HS-5 (cell line): ENCODE data around the gene CREBRF.
"Not testable (repeated sequence)": the region's sequence is repeated elsewhere in the genome, so short reads cannot be mapped to it uniquely, and the experiment has no call there.

Experiments used
- DNase-seq: peaks from one replicate; pipeline ENCODE4 v3.0.0-alpha.2; 2012; ENCODE audit warnings: low read depth

The CREBRF gene

GRCh38 chr5:173055983-173056782 lies at the start of gene CREBRF:
CREBRF (plus strand) TSS chr5:173056352; CDS start chr5:173080776, 24,424 bp downstream.
- peak; percentile 77 for DNase-seq

DNA sequence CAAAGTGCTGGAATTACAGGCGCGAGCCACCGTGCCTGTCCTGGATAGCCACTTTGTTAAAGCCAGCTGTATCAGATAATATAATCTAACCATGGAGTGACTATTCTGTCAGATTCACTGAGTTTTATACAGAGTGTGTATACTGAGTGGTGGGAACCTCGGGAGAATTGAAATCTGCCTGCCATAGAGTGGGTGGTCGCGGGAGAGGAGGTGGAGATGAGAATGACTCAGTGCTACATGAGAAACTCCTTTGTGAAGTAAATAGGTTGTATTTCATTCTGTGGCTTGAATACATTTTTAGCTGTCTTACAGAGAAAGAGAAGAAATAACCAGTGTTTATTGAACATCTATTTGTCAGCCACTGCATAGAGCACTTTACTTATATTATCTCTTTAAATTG lies 46.1 kb upstream of the CREBRF start:
- DNase-seq, result no peak

GRCh38 chr5:173010547-173011464 lies 45.3 kb upstream of the CREBRF start:
- no peak for DNase-seq

DNA sequence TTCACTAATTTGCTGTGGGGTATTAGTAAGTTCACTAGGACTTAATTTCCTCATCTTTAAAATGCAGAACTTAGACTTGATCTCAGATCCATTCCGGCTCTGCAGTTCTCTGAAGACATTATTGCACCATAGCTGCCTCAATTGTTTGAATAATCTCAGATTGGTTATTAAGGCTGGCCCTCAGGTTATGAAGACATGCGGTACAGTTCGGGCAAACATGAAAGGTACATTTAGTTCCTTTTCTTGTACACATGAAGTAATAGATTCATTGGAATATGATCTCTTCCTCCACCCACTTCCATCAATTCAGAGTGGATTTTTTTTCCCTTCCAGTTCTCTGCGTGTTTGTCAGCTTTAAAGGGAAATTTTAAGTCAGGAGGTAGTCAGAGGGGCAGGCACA lies 44.6 kb upstream of the CREBRF start:
- DNase-seq, result no peak

DNA sequence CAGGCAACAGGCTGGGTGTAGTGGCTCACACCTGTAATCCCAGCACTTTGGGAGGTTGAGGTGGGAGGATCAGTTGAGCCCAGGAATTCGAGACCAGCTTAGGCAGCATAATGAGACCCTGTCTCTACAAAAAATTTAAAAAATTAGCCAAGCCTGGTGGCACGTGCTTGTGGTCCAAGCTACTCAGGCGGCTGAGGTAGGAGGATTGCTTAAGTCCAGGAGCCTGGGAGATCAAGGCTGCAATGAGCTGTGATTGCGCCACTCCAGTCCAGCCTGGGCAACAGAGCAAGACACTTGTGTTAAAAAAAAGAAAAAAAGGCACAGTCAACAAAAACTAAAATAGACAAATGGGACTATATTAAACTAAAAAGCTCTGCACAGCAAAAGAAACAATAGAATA lies 43.3 kb upstream of the CREBRF start:
- DNase-seq, result no peak

- no peak for DNase-seq
These were observed 41.5 kb upstream of the CREBRF start for GRCh38 chr5:173014671-173015070.

DNA sequence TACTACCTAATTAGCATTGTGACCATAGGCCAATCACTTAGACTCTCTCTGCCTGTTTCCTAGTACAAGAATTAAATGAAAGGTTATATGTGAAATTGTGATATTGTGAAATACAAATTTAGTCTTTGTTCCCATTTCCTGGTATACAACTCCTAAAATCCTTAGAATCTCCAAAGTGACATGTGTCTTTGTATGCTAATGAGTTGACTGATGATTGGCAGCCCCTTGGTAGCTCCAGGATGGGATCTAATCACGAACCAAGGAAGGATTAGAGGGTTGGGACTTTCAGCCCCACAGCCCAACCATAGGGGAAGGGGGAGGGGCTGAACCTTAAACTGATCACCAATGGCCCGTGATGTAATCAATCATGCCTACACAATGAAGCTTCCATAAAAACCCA lies 41.0 kb upstream of the CREBRF start:
- DNase-seq, result no peak

DNA sequence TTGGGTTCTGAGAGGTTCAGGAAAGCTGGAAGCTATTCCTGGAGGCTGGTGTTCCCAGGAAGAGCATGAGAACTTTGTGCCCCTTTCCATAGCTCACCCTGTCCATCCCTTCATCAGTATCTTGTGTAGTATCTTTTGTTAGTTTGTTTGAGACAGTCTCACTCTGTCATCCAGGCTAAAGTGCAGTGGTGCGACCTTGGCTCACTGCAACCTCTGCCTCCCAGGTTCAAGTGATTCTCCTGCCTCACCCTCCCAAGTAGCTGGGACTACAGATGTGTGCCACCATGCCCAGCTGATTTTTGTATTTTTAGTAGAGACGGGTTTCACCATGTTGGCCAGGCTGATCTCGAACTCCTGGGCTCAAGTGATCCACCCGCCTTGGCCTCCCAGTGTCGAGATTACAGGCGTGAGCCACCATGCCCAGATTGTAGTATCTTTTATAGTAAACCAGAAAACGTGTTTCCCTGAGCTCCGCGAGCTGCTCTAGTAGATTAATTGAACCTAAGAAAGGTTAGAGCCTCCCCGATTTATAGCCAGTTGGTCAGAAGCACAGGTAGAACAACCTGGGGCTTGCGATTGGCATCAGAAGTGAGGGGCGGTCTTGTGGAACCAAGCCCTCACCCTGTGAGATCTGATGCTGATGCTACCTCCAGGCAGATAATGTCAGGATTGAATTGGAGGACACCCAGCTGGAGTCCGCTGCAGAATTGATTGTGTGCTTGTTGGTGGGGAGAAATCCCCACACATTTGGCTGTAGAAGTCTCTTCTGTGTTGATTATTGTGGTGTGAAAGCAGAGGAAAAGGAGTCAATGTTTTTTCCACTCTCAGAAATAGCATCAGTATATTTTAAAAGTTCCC lies 40.3 kb upstream of the CREBRF start:
- no peak for DNase-seq

DNA sequence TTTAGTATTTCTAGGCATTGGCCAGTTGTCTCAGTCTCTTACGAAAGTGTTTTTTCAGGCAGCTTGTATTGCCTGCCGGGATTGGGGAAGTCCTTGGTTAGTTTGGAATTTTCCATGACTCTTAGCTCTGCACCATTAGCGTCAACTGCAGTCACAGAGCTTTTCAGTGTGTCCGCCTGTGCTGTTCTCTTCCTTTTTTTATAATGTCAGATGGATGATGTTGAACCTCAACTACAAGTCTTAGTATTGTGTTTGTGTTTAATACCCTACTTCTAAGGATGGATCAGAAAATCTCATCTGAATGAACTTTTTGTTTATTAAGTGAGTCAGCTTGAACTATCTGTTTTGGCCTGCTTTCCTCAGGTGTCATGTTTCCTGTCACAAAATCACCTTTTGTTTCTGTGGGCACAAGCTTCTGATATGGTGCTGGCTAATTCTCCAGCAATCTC lies 39.5 kb upstream of the CREBRF start:
- no peak for DNase-seq

GRCh38 chr5:173017087-173017486 lies 39.1 kb upstream of the CREBRF start:
- DNase-seq, result not testable (repeated sequence)

DNA sequence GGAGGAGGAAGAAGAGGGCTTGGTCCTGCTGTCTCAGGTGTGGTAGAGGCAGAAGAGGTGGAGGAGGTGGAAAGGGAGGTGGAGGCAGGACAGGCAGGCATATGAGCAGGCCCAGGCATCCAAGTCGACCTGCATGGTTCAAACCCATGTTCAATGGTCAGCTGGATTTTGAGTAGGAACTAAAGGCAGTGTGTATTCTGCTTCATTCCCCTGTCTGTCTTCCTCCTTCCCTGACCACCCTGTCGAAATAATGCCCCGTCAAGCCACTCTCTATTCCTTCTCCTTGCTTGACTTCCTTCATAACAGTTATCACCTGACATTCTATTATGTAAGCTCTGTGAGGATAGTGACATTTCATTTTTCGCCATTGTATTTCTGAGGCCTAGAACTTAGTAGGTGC lies 37.8 kb upstream of the CREBRF start:
- no peak for DNase-seq

- DNase-seq, result no peak
These were observed 36.0 kb upstream of the CREBRF start for GRCh38 chr5:173020154-173020581.

DNA sequence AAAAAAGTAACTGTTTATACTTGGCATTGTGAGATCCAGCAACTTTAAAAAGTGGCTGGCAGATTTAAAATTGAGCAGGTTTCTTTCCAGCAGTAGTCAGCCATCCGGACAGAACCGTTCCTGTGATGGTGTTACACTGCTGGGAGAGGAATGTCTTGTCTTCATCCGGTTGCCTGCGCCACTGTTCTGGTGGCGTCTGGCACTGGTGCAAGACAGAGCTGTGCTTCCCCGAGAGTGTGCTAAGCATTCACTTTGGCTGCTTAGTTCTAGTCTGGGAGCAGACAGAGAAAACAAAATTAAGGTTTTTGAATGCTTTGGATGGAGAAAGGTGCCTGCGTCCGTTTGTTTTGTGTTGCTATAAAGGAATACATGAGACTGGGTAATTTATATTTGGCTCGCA lies 35.5 kb upstream of the CREBRF start:
- DNase-seq, result no peak

DNA sequence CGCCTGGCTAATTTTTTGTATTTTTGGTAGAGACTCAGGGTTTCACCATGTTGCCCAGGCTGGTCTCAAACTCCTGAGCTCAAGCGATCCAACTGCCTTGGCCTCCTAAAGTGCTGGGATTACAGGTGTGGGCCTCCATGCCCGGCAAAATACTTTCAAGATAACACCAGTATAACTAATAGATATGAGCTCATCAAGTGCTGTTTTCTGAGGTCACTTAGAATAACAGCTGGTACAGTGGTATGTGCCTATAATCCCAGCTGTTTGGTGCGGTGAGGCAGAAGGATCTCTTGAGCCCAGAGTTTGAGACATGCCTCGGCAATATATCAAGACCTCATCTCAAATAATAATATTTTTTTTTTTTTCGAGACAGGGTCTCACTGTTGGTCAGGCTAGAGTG lies 30.5 kb upstream of the CREBRF start:
- DNase-seq, result no peak

GRCh38 chr5:173027905-173028304 lies 28.2 kb upstream of the CREBRF start:
- no peak for DNase-seq

- DNase-seq, result no peak
These were observed 27.3 kb upstream of the CREBRF start for GRCh38 chr5:173028811-173029327.

GRCh38 chr5:173029499-173029921 lies 26.6 kb upstream of the CREBRF start:
- DNase-seq, result no peak

DNA sequence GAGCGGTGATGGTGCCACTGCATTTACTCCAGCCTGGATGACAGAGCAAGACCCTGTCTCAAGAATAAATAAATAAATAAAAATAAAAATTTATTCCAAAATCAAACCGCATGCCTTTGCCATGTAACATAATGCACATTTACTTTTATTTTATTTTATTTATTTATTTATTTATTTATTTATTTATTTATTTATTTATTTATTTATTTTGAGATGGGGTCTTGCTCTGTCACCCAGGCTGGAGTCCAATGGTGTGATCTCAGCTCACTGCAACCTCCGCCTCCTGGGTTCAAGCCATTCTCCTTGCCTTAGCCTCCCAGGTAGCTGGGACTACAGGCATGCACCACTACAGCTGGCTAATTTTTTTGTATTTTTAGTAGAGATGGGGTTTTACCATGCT lies 24.1 kb upstream of the CREBRF start:
- DNase-seq, result not testable (repeated sequence)

DNA sequence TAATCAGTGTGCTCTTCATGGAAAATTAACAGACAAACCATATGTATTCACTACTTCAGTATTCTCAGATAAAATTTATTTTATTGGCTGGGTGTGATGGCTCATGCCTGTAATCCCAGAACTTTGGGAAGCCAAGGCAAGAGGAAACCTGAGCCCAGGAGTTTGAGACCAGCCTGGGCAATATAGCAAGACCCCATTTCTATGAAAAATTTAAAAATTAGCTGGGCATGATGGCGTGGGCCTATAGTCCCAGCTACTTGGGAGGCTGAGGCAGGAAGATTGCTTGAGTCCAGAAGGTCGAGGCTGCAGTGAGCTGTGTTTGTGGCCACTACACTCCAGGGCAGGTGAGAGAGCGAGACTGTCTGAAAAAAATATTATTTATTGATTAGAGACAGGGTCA lies 23.4 kb upstream of the CREBRF start:
- DNase-seq, result no peak

DNA sequence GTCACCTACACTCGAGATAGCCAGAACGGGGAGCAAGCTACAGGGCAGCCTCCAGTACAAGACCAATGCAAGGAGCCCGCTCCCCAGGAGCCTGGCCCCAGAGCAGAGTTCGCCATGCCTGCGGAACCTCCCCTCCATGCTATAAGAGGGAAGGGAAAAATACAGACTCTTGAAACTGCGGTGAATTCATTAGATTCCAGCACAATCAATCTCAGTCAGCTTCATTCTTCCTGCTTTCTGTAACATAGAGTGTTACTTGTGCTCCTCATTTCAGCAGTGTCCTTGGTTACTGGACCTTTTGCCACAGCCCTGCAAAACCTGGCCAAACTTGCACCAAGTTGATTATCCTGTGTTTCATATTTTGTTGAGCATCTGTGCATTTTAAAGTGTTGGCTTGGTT lies 22.2 kb upstream of the CREBRF start:
- no peak for DNase-seq

DNA sequence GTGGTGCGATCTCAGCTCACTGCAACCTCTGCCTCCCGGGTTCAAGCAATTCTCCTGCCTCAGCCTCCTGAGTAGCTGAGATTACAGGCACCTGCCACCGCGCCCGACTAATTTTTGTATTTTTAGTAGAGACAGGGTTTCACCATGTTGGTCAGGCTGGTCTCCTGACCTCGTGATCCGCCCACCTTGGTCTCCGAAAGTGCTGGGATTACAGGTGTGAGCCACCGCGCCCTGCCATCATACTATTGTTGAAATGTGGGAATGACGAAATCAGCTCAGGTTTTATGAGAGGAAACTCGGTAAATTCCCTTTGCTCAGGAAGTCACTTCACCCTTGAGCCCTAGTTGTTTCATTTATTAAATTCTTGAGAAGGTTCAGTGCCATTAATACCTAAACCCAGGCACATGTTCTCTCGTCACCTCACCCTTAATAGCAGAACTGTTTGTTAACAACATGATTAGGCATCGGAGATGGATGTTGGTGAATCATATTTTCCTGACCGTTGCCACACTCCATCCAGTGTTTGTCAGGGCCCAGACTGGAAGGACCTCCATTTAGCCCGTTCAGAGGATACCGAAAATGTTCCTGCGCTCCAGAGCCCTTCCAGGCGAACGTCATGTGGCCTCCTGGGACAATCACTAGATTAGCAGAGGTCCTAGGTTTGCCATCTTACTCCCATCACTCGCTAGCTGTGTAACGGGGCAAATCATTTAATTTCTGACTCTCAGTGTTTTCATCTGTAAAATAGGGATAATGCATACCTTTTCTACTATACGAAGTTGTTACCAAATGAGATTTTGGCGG lies 20.0 kb upstream of the CREBRF start:
- no peak for DNase-seq
